Measurements from ENCODE around the gene SRXN1. TPM values are rescaled to one million over a fixed set of nuclear protein-coding genes. Genes with fewer than 3 reads are reported as not detected.

Gene SRXN1
- total and polyA plus RNA-seq, 12 donors, result 11.9 to 42.0 (median 30.9) TPM

DNA sequence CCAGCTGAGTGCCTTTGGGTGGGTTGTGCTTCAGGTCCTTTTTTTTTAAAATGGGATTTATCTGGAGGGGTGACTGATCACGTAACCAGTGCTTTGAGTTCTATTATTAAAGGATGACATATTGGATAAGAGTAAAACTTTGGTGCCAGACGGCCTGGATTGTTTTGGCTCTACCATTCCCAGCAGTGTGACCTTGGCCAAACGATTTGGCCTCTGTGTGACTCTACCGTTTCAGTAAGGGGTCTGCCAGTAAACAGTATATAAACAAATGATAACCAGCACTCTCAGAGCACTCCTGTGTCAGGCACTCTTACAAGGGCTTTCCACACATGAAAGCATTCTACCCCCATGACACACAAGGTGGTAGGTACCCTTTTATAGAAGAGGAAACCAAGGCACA lies 13.9 kb upstream of the SRXN1 start:
- peak overlapping the region in 9 of 10 donors; percentile 31 to 79 (median 67) for H3K27ac ChIP-seq

DNA sequence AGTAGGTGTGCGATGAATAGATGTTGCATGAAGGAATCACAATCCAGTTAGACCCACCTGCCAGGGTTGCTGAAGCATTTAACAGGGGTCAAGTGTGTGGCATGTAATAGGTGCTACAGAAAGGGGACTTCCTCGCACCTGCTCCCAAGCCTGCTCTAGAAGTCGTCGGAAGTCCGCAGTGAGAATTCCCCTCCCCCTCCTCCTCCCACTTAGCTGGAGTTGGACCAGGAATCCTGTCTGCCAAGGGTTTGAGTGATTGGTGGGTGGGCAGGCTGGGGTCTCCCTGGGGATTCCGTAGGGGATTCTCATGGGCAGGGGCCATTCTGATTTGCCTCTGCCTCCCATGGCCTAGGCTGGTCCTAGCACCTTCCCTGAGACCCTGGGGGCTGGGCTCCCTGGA lies 12.3 kb upstream of the SRXN1 start:
- Histone ChIP-seq H3K36me3 (no peaks in the 10 kb centered on the region), H3K27ac (no peak overlapping the region), H3K9me3 (no peaks in the 10 kb centered on the region), H3K4me1 (peaks cover 5 to 50% (median 22%) of the 10 kb centered on the region in 9 donors), H3K4me3 (no peak overlapping the region), H3K27me3 (peaks cover 16 to 68% (median 53%) of the 10 kb centered on the region in 7 donors)
- ATAC-seq, result no peak
- intact Hi-C loops (cut with DNase I), result loop anchor here in 6 of 10 donors (5.0 to 10.0 kb wide), 4 partner anchors 37 to 310 kb away; no protein-coding TSS in a partner anchor
- no peak for DNase-seq
- TF ChIP-seq, protein P1, sequence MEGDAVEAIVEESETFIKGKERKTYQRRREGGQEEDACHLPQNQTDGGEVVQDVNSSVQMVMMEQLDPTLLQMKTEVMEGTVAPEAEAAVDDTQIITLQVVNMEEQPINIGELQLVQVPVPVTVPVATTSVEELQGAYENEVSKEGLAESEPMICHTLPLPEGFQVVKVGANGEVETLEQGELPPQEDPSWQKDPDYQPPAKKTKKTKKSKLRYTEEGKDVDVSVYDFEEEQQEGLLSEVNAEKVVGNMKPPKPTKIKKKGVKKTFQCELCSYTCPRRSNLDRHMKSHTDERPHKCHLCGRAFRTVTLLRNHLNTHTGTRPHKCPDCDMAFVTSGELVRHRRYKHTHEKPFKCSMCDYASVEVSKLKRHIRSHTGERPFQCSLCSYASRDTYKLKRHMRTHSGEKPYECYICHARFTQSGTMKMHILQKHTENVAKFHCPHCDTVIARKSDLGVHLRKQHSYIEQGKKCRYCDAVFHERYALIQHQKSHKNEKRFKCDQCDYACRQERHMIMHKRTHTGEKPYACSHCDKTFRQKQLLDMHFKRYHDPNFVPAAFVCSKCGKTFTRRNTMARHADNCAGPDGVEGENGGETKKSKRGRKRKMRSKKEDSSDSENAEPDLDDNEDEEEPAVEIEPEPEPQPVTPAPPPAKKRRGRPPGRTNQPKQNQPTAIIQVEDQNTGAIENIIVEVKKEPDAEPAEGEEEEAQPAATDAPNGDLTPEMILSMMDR (IDR thresholded peaks at IDR 0.05), result no peak
- WGBS, 2 donors, result 42 to 49% methylated on average over 6 of the region's 6 CpGs

More for the DNA sequence above, 13.9 kb upstream of the SRXN1 start:
- Histone ChIP-seq H3K36me3 (no peaks in the 10 kb centered on the region), H3K9me3 (no peaks in the 10 kb centered on the region), H3K27me3 (peaks cover 16 to 71% (median 53%) of the 10 kb centered on the region in 7 donors), H3K4me3 (no peak overlapping the region), H3K4me1 (peaks cover 5 to 51% (median 20%) of the 10 kb centered on the region in 9 donors)
- 15 to 30% methylated on average over 4 of the region's 4 CpGs for WGBS, 2 donors
- intact Hi-C loops (cut with DNase I), result loop anchor here in 6 of 10 donors (1.0 to 10.0 kb wide), 5 partner anchors 35 to 312 kb away; no protein-coding TSS in a partner anchor
- ATAC-seq (peak; percentile 18 to 80 (median 60)), DNase-seq (peak in 1 of 2 donors; percentile 28)
- TF ChIP-seq, protein P1 (IDR thresholded peaks at IDR 0.05), result no peak

DNA sequence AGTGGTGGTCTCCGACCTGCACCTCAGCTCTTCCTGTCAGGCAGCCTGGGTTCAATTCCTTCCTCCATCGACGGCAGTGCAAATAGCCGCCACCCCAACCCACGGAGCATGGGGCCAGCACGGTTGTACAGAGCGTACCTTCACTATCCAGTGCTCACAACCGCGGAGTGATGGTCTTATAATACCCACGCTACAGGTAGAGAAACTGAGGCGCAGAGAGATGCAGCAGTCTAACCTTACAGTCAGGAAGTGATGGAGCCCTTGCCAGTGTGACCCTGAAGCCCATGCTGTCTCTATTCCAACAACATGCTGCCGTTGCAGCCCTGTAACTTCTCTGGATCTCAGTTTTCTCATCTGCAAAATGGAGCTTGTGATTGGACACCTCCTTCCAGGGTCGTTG lies 11.6 kb upstream of the SRXN1 start:
- no peaks in the 10 kb centered on the region for H3K9me3 ChIP-seq
- peaks cover 16 to 72% (median 53%) of the 10 kb centered on the region in 7 donors for H3K27me3 ChIP-seq
- H3K4me1 ChIP-seq, result peaks cover 0 to 43% (median 17%) of the 10 kb centered on the region in 9 donors
- no peak for DNase-seq
- ATAC-seq, result no peak
- no peak overlapping the region for H3K4me3 ChIP-seq
- intact Hi-C loops (cut with DNase I), result loop anchor here in 2 of 10 donors (10.0 kb wide), 2 partner anchors 60 to 310 kb away; no protein-coding TSS in a partner anchor
- no peak overlapping the region for H3K27ac ChIP-seq
- TF ChIP-seq, protein P1 (IDR thresholded peaks at IDR 0.05), result no peak
- WGBS, 2 donors, result 30 to 32% methylated on average over 13 of the region's 13 CpGs
- H3K36me3 ChIP-seq, result no peaks in the 10 kb centered on the region

DNA sequence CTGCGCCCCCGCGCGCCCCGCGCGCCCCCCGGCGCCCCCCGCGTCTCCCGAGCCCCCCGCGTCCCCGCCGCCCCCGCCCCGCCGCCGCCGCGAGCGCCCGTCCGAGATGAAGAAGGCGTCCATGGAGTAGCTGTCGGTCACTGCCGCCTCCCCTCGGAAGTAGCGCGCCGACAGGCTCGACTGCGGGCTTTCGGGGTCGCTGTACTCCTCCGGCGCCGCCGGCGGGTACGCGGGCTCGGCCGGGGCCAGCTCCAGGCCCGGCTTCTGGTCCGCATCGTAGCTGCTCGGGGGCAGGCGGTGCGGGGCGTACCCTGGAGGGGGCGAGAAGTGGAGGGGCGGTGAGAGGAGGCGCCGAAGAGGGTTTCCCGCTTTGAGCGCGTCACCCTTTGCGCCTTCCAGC lies 11.2 kb upstream of the SRXN1 start:
- no peak for DNase-seq
- Histone ChIP-seq H3K4me1 (peaks cover 0 to 44% (median 15%) of the 10 kb centered on the region in 9 donors), H3K9me3 (no peaks in the 10 kb centered on the region), H3K4me3 (no peak overlapping the region), H3K27me3 (peaks cover 16 to 72% (median 53%) of the 10 kb centered on the region in 7 donors), H3K27ac (no peak overlapping the region), H3K36me3 (no peaks in the 10 kb centered on the region)
- TF ChIP-seq, protein P1 (IDR thresholded peaks at IDR 0.05), result no peak
- WGBS, 2 donors, result 6 to 7% methylated on average over 42 to 60 of the region's 60 CpGs
- no peak for ATAC-seq
- intact Hi-C loops (cut with DNase I), result loop anchor here in 2 of 10 donors (10.0 kb wide), 2 partner anchors 61 to 309 kb away; no protein-coding TSS in a partner anchor

Measured in heart right ventricle (tissue), 16 donors.